ENCODE data around the gene SOST. TPM values are rescaled to one million over a fixed set of nuclear protein-coding genes. Genes with fewer than 3 reads are reported as not detected.
"Not testable (repeated sequence)": the region's sequence is repeated elsewhere in the genome, so short reads cannot be mapped to it uniquely, and the experiment has no call there.

The SOST gene
- total RNA-seq, 1 donor from 2014 or later: not detected

DNA sequence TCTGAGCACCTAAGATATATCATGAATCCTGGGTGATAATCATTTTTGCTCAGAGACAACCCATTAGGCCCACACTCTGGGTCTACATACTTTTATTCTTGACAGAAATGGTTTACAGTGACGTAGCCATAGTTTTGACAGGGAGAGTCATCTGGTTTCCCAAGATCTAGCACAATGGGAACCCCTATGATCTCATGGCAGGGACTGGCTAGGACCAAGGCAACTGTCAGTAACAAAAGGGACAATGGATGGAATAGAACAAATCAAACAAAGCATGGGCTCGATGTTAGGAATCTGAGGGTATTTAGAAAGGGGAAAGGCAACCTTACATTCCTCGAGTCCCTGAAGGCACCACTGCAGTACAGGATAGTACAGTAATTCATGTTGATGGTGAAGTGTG lies 42.1 kb upstream of the SOST start:
- ATAC-seq: no peak
- intact Hi-C loops (cut with DNase I): no loop called here
- Histone ChIP-seq H3K4me3 (no peak overlapping the region), H3K27me3 (ENCODE audit: low read depth) (no peaks in the 10 kb centered on the region), H3K27ac (no peak overlapping the region), H3K36me3 (peaks cover 5% of the 10 kb centered on the region), H3K4me1 (no peaks in the 10 kb centered on the region), H3K9me3 (no peaks in the 10 kb centered on the region)
- DNase-seq: no peak
- TF ChIP-seq, protein P1, sequence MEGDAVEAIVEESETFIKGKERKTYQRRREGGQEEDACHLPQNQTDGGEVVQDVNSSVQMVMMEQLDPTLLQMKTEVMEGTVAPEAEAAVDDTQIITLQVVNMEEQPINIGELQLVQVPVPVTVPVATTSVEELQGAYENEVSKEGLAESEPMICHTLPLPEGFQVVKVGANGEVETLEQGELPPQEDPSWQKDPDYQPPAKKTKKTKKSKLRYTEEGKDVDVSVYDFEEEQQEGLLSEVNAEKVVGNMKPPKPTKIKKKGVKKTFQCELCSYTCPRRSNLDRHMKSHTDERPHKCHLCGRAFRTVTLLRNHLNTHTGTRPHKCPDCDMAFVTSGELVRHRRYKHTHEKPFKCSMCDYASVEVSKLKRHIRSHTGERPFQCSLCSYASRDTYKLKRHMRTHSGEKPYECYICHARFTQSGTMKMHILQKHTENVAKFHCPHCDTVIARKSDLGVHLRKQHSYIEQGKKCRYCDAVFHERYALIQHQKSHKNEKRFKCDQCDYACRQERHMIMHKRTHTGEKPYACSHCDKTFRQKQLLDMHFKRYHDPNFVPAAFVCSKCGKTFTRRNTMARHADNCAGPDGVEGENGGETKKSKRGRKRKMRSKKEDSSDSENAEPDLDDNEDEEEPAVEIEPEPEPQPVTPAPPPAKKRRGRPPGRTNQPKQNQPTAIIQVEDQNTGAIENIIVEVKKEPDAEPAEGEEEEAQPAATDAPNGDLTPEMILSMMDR (IDR thresholded peaks at IDR 0.05): no peak

DNA sequence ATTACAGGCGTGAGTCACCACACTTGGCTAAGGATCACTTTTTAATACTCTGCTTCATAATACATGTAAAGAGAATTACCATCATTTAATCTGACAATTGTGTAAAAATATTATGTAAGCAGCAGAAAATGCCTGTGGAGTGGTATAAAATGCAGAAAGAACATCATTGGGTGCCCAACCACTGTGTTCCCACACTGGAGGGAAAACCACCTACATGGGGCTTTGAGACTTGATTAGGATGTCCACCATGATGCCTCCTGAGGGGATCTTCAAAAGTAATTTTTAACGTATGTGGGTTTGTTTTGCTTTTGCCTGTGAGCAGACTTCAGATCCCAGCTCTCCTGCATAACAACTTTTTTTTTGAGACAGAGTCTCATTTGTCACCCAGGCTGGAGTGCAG lies 40.5 kb upstream of the SOST start:
- DNase-seq (no peak), ATAC-seq (no peak)
- intact Hi-C loops (cut with DNase I): no loop called here
- TF ChIP-seq, protein P1 (IDR thresholded peaks at IDR 0.05): no peak
- no peaks in the 10 kb centered on the region for H3K9me3 ChIP-seq
- H3K36me3 ChIP-seq: no peaks in the 10 kb centered on the region
- H3K27ac ChIP-seq: no peak overlapping the region
- H3K4me1 ChIP-seq: no peaks in the 10 kb centered on the region
- no peak overlapping the region for H3K4me3 ChIP-seq
- H3K27me3 ChIP-seq (ENCODE audit: low read depth): no peaks in the 10 kb centered on the region

GRCh38 chr17:43798024-43798423 lies 39.4 kb upstream of the SOST start:
- H3K4me3 ChIP-seq; H3K36me3 ChIP-seq; intact Hi-C loops (cut with DNase I); H3K4me1 ChIP-seq; H3K9me3 ChIP-seq; H3K27ac ChIP-seq; ATAC-seq; H3K27me3 ChIP-seq (ENCODE audit: low read depth): not testable (repeated sequence)
- peak; percentile 83 for DNase-seq

DNA sequence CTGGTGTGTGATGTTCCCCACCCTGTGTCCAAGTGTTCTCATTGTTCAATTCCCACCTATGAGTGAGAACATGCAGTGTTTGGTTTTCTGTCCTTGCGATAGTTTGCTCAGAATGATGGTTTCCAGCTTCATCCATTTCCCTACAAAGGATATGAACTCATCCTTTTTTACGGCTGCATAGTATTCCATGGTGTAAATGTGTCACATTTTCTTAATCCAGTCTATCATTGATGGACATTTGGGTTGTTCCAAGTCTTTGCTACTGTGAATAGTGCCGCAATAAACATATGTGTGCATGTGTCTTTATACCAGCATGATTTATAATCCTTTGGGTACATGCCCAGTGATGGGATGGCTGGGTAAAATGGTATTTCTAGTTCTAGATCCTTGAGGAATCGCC lies 34.1 kb upstream of the SOST start:
- H3K27me3 ChIP-seq (ENCODE audit: low read depth); intact Hi-C loops (cut with DNase I): not testable (repeated sequence)

GRCh38 chr17:43791589-43791988 lies 33.0 kb upstream of the SOST start:
- H3K4me3 ChIP-seq: no peak overlapping the region
- no peaks in the 10 kb centered on the region for H3K9me3 ChIP-seq
- intact Hi-C loops (cut with DNase I): no loop called here
- no peaks in the 10 kb centered on the region for H3K27me3 ChIP-seq (ENCODE audit: low read depth)
- no peak overlapping the region for H3K27ac ChIP-seq
- peak; percentile 63 to 67 for ATAC-seq
- DNase-seq: no peak
- TF ChIP-seq, protein P1 (IDR thresholded peaks at IDR 0.05): no peak
- H3K36me3 ChIP-seq: no peaks in the 10 kb centered on the region
- H3K4me1 ChIP-seq: no peaks in the 10 kb centered on the region

More for the DNA sequence above, 34.1 kb upstream of the SOST start:
- not testable (repeated sequence) for H3K9me3 ChIP-seq, H3K27ac ChIP-seq, H3K4me3 ChIP-seq, H3K36me3 ChIP-seq, DNase-seq, H3K4me1 ChIP-seq, ATAC-seq

DNA sequence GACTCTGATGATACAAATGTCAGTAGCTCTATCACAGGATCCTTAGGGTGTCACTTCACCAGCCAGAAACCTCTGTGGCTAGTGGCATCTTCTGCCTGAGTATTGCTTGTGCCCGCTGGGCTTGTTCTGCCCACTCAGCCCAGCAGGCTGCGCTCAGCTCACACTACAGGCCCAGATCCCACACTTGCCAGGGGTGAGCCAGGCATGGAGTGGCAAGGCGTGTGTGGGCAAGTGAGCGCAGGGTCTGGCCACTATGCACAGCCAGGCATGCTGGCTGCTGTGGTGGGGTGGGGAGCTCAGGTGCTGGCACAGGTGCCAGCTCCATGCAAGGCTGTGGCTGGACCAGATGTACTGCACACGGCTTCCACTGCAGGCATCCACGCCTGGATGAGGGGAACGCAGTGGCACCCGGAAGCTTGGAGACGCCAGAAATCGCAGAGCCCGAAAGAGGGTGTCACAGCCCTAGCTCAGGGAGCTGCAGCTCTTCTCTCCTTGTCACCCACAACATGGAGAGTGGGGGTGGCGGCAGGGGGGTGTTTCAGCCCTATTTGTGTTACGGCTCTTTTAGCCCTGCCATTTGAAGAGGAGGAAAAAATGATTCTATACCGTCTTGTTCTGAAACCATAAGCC lies 31.8 kb upstream of the SOST start:
- no peaks in the 10 kb centered on the region for H3K4me1 ChIP-seq
- no peaks in the 10 kb centered on the region for H3K9me3 ChIP-seq
- DNase-seq (no peak), ATAC-seq (peak in 1 of 2 donors; percentile 52)
- intact Hi-C loops (cut with DNase I): no loop called here
- H3K27me3 ChIP-seq (ENCODE audit: low read depth): no peaks in the 10 kb centered on the region
- H3K27ac ChIP-seq: no peak overlapping the region
- no peaks in the 10 kb centered on the region for H3K36me3 ChIP-seq
- TF ChIP-seq, protein P1 (IDR thresholded peaks at IDR 0.05): no peak
- H3K4me3 ChIP-seq: no peak overlapping the region
